HG03439 (cell line): ENCODE data around the gene PTPRK.
A peak's percentile ranks its signal among the peaks of the same experiment; 100 is the strongest.

ENCODE experiments used
- ATAC-seq: cut with Tn5 transposase; IDR thresholded peaks from one replicate; pipeline ENCODE4 v1.9.1; 2021; ENCODE audit warnings: mild to moderate bottlenecking, moderate library complexity; ENCODE audit not compliant: unreplicated experiment

Gene PTPRK

GRCh38 chr6:127976111-127976510 lies 544.3 kb downstream of the PTPRK start:
- no peak for ATAC-seq

GRCh38 chr6:127972815-127973214 lies 547.6 kb downstream of the PTPRK start:
- ATAC-seq: no peak

- ATAC-seq: no peak
Measured at GRCh38 chr6:127971945-127972391, 548.4 kb downstream of the PTPRK start.

- no peak for ATAC-seq
Measured at GRCh38 chr6:127971386-127971785, 549.0 kb downstream of the PTPRK start.

GRCh38 chr6:127969701-127970100 lies 550.7 kb downstream of the PTPRK start:
- no peak for ATAC-seq

GRCh38 chr6:127968394-127968793 lies 552.0 kb downstream of the PTPRK start:
- ATAC-seq: no peak

- no peak for ATAC-seq
Measured at GRCh38 chr6:127967708-127968107, 552.7 kb downstream of the PTPRK start.

- ATAC-seq: no peak
Measured at GRCh38 chr6:127966616-127967015, 553.8 kb downstream of the PTPRK start.

GRCh38 chr6:127963495-127963894 lies 556.9 kb downstream of the PTPRK start:
- ATAC-seq: no peak

GRCh38 chr6:127959869-127960268 lies 560.5 kb downstream of the PTPRK start:
- no peak for ATAC-seq

GRCh38 chr6:127956956-127957355 lies 563.4 kb downstream of the PTPRK start:
- ATAC-seq: no peak

GRCh38 chr6:127956260-127956888 lies 564.0 kb downstream of the PTPRK start:
- no peak for ATAC-seq

- no peak for ATAC-seq
Measured at GRCh38 chr6:127954082-127954481, 566.3 kb downstream of the PTPRK start.

GRCh38 chr6:127952831-127953230 lies 567.6 kb downstream of the PTPRK start:
- no peak for ATAC-seq

- ATAC-seq: no peak
Measured at GRCh38 chr6:127952176-127952575, 568.2 kb downstream of the PTPRK start.

- ATAC-seq: peak; percentile 65
Measured at GRCh38 chr6:127951172-127951917, 569.1 kb downstream of the PTPRK start.

GRCh38 chr6:127950566-127951145 lies 569.7 kb downstream of the PTPRK start:
- ATAC-seq: no peak

GRCh38 chr6:127949251-127949650 lies 571.1 kb downstream of the PTPRK start:
- no peak for ATAC-seq

GRCh38 chr6:127946388-127946787 lies 574.0 kb downstream of the PTPRK start:
- no peak for ATAC-seq

GRCh38 chr6:127945434-127946097 lies 574.8 kb downstream of the PTPRK start:
- ATAC-seq: no peak

GRCh38 chr6:127941228-127941627 lies 579.2 kb downstream of the PTPRK start:
- no peak for ATAC-seq
